HepG2 (cell line): ENCODE measurements around the gene MYO18A. TPM values are rescaled to one million over a fixed set of nuclear protein-coding genes. Genes with fewer than 3 reads are reported as not detected.

Experiments
- BRD4 ChIP-seq: sonication (generic); formaldehyde crosslinking; IDR thresholded peaks from 2 replicates; pipeline ENCODE4 v1.4.0; 2020; ENCODE audit warnings: missing genetic modification reagents
- DNMT1 ChIP-seq: sonication (generic); formaldehyde crosslinking; IDR thresholded peaks from 2 replicates; pipeline ENCODE4 v1.5.1; 2020; ENCODE audit warnings: mild to moderate bottlenecking, missing genetic modification reagents
- NFKB2 ChIP-seq: sonication (generic); formaldehyde crosslinking; IDR thresholded peaks from 2 replicates; pipeline ENCODE4 v1.4.0; 2020; ENCODE audit warnings: missing genetic modification reagents, borderline replicate concordance
- NR3C1 ChIP-seq: sonication (generic); formaldehyde crosslinking; IDR thresholded peaks from 2 replicates; pipeline ENCODE4 v1.4.0; 2020; ENCODE audit warnings: missing genetic modification reagents
- REXO4 ChIP-seq: sonication (generic); formaldehyde crosslinking; IDR thresholded peaks from 2 replicates; pipeline ENCODE4 v1.8.0; 2022; ENCODE audit warnings: missing genetic modification reagents, mild to moderate bottlenecking, borderline replicate concordance
- SCMH1 ChIP-seq: sonication (generic); formaldehyde crosslinking; IDR thresholded peaks from 2 replicates; pipeline ENCODE4 v1.9.0; 2021; ENCODE audit warnings: missing genetic modification reagents, mild to moderate bottlenecking, borderline replicate concordance
- ZMYM3 ChIP-seq: sonication (generic); formaldehyde crosslinking; IDR thresholded peaks from 2 replicates; pipeline ENCODE4 v1.5.1; 2020; ENCODE audit warnings: mild to moderate bottlenecking, missing genetic modification reagents
- ZNF234 ChIP-seq: sonication (generic); formaldehyde crosslinking; conservative IDR thresholded peaks from 2 replicates; pipeline ENCODE4 v1.5.1; 2020; ENCODE audit warnings: mild to moderate bottlenecking, missing genetic modification reagents
- ZNF350 ChIP-seq: sonication (generic); formaldehyde crosslinking; IDR thresholded peaks from 2 replicates; pipeline ENCODE4 v1.4.0; 2020; ENCODE audit warnings: mild to moderate bottlenecking, low read depth, missing genetic modification reagents, borderline replicate concordance
- ZNF724P ChIP-seq: sonication (generic); formaldehyde crosslinking; IDR thresholded peaks from 2 replicates; pipeline ENCODE4 v1.8.0; 2022; ENCODE audit warnings: missing genetic modification reagents, borderline replicate concordance
- ZNF782 ChIP-seq: sonication (generic); formaldehyde crosslinking; IDR thresholded peaks from 2 replicates; pipeline ENCODE4 v1.4.0; 2020; ENCODE audit warnings: missing genetic modification reagents, mild to moderate bottlenecking, borderline replicate concordance
- ZSCAN9 ChIP-seq: IDR thresholded peaks from 2 replicates; pipeline ENCODE4 v1.6.1; 2016; ENCODE audit warnings: borderline replicate concordance
- polyA plus RNA-seq, 8 experiments: library from polyadenylated mRNA; depleted of rRNA in 3 of 8; stranded (reverse) in 7 of 8; unstranded in 1 of 8; fragments of >200 nt; fragmentation: Illumina TruSeq in 4 of 8; extraction: Trizol in 4 of 8; gene quantifications; 2 replicates each; pipeline versions ENCODE4 v1.2.1 to v1.2.3, GENCODE V29; 2011 to 2016; ENCODE audit warnings: low read depth in 4 of 8, missing spikeins in 1 of 8, mixed read lengths in 1 of 8; ENCODE audit not compliant: insufficient read depth in 1 of 8
- total RNA-seq, 5 experiments: library from RNA; depleted of rRNA; stranded (reverse); fragments of >200 nt; fragmentation: Illumina TruSeq; extraction: Trizol; gene quantifications; 2 replicates each; pipeline ENCODE4 v1.2.3, GENCODE V29; 2016; ENCODE audit warnings: low read depth in 1 of 5
- TF ChIP-seq, protein P1 (sequence below): sonication (generic); formaldehyde crosslinking; IDR thresholded peaks from 2 replicates; pipeline ENCODE4 v1.8.0; 2022; ENCODE audit warnings: missing genetic modification reagents, mild to moderate bottlenecking, moderate library complexity, borderline replicate concordance
- TF ChIP-seq, protein P2 (sequence below): sonication (generic); formaldehyde crosslinking; IDR thresholded peaks from 2 replicates; pipeline ENCODE4 v1.5.0; 2020; ENCODE audit warnings: missing genetic modification reagents
- TF ChIP-seq, protein P3 (sequence below): sonication (generic); formaldehyde crosslinking; IDR thresholded peaks from 2 replicates; pipeline ENCODE4 v1.4.0; 2020; ENCODE audit warnings: missing genetic modification reagents; ENCODE audit errors: not compliant biosample characterization
- TF ChIP-seq, protein P4 (sequence below): sonication (generic); formaldehyde crosslinking; conservative IDR thresholded peaks from 2 replicates; pipeline ENCODE4 v1.8.1; 2023; ENCODE audit warnings: missing genetic modification reagents
- TF ChIP-seq, protein P5 (sequence below): sonication (generic); formaldehyde crosslinking; IDR thresholded peaks from 2 replicates; pipeline ENCODE4 v1.5.1; 2020; ENCODE audit warnings: missing genetic modification reagents, mild to moderate bottlenecking, borderline replicate concordance
- TF ChIP-seq, protein P6 (sequence below): IDR thresholded peaks from 2 replicates; pipeline ENCODE4 v1.6.1; 2012; ENCODE audit warnings: low read depth, low read length, improper control_type of control experiment
- TF ChIP-seq, protein P7 (sequence below): IDR thresholded peaks from 2 replicates; pipeline ENCODE4 v1.6.1; 2016; ENCODE audit warnings: missing genetic modification reagents, missing compliant biosample characterization

The MYO18A gene
- total and polyA plus RNA-seq, 2 of the 13 experiments (the other 11 are each of a cell fraction or from before 2014, with no cell fraction given), result 16.8 to 24.8 TPM

DNA sequence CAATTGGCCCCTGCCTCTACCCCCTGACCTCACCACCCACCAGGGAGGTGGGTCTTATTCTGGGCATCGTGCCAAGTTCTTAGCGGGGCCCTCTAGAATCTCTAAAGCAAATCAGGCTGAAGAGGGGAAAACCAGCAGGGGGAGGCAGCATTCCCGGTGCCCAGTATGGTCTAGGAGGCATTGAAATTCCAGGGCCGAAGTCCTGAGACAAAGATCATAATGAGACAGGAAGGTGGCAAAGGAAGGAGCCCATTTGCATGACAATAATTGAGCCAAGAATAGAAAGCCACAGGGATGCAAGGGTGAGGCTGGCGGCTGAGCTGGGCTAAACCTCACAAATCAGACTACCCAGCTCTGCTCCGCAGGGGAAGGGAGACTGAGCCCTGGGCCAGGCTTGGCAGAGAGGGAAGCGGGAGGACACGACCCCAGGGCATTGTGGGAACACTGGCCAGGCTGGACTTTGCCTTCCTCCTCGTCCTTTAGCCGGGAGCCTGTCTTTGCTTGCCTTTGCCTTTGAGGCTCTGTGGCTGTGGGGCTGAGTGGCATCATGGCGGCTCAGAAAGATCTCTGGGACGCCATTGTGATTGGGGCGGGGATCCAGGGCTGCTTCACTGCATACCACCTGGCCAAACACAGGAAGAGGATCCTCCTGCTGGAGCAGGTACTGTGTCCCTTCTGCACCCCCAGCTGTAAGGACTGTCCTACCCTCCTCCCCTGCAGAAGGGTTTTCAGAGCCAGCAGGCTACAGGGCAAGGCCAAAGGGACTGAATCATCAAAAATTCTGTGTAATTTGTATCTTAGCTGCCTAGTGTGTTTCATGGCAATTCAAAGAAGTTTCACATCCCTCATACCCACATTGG is 137.3 kb downstream of the MYO18A start, which contains the start of gene PIPOX (continued):
- TF ChIP-seq, protein P1, sequence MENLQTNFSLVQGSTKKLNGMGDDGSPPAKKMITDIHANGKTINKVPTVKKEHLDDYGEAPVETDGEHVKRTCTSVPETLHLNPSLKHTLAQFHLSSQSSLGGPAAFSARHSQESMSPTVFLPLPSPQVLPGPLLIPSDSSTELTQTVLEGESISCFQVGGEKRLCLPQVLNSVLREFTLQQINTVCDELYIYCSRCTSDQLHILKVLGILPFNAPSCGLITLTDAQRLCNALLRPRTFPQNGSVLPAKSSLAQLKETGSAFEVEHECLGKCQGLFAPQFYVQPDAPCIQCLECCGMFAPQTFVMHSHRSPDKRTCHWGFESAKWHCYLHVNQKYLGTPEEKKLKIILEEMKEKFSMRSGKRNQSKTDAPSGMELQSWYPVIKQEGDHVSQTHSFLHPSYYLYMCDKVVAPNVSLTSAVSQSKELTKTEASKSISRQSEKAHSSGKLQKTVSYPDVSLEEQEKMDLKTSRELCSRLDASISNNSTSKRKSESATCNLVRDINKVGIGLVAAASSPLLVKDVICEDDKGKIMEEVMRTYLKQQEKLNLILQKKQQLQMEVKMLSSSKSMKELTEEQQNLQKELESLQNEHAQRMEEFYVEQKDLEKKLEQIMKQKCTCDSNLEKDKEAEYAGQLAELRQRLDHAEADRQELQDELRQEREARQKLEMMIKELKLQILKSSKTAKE (CRISPR knock-in tag), result no peak
- TF ChIP-seq SCMH1 (no peak), REXO4 (CRISPR knock-in tag) (no peak), NFKB2 (CRISPR knock-in tag) (peak; percentile 61; the same call in 1 of the 2 replicates), NR3C1 (CRISPR knock-in tag) (no peak), ZNF234 (CRISPR knock-in tag) (no peak), BRD4 (CRISPR knock-in tag) (peak; percentile 80), ZSCAN9 (no peak), DNMT1 (CRISPR knock-in tag) (no peak), ZNF350 (CRISPR knock-in tag) (peak; percentile 78; the same call in 1 of the 2 replicates), ZNF724P (CRISPR knock-in tag) (no peak), ZMYM3 (CRISPR knock-in tag) (peak; percentile 73), ZNF782 (0 out of 2 replicates have a peak, but pooled peaks have one; percentile 25)
- TF ChIP-seq, protein P2, sequence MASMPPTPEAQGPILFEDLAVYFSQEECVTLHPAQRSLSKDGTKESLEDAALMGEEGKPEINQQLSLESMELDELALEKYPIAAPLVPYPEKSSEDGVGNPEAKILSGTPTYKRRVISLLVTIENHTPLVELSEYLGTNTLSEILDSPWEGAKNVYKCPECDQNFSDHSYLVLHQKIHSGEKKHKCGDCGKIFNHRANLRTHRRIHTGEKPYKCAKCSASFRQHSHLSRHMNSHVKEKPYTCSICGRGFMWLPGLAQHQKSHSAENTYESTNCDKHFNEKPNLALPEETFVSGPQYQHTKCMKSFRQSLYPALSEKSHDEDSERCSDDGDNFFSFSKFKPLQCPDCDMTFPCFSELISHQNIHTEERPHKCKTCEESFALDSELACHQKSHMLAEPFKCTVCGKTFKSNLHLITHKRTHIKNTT (CRISPR knock-in tag), result no peak
- TF ChIP-seq, protein P3, sequence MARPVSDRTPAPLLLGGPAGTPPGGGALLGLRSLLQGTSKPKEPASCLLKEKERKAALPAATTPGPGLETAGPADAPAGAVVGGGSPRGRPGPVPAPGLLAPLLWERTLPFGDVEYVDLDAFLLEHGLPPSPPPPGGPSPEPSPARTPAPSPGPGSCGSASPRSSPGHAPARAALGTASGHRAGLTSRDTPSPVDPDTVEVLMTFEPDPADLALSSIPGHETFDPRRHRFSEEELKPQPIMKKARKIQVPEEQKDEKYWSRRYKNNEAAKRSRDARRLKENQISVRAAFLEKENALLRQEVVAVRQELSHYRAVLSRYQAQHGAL (CRISPR knock-in tag), result no peak
- TF ChIP-seq, protein P4, sequence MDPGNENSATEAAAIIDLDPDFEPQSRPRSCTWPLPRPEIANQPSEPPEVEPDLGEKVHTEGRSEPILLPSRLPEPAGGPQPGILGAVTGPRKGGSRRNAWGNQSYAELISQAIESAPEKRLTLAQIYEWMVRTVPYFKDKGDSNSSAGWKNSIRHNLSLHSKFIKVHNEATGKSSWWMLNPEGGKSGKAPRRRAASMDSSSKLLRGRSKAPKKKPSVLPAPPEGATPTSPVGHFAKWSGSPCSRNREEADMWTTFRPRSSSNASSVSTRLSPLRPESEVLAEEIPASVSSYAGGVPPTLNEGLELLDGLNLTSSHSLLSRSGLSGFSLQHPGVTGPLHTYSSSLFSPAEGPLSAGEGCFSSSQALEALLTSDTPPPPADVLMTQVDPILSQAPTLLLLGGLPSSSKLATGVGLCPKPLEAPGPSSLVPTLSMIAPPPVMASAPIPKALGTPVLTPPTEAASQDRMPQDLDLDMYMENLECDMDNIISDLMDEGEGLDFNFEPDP, result no peak
- TF ChIP-seq, protein P5, sequence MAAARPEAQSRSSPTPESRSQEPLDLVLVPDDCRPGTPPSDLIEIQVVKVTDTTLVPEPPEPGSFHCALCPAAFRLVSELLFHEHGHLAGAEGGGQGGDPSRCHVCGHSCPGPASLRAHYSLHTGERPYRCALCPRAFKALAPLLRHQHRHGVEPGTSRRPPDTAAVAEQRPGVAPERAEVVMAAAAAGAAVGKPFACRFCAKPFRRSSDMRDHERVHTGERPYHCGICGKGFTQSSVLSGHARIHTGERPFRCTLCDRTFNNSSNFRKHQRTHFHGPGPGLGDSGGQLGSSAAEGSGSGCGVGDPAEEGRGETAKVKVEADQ (CRISPR knock-in tag), result no peak
- TF ChIP-seq, protein P6, sequence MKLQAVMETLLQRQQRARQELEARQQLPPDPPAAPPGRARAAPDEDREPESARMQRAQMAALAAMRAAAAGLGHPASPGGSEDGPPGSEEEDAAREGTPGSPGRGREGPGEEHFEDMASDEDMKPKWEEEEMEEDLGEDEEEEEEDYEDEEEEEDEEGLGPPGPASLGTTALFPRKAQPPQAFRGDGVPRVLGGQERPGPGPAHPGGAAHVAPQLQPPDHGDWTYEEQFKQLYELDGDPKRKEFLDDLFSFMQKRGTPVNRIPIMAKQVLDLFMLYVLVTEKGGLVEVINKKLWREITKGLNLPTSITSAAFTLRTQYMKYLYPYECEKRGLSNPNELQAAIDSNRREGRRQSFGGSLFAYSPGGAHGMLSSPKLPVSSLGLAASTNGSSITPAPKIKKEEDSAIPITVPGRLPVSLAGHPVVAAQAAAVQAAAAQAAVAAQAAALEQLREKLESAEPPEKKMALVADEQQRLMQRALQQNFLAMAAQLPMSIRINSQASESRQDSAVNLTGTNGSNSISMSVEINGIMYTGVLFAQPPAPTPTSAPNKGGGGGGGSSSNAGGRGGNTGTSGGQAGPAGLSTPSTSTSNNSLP, result no peak
- TF ChIP-seq, protein P7, sequence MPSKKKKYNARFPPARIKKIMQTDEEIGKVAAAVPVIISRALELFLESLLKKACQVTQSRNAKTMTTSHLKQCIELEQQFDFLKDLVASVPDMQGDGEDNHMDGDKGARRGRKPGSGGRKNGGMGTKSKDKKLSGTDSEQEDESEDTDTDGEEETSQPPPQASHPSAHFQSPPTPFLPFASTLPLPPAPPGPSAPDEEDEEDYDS (CRISPR knock-in tag), result peak; percentile 76
